A549 (cell line): Measurements from ENCODE around the gene KCNMA1. TPM values are rescaled to one million over a fixed set of nuclear protein-coding genes. Genes with fewer than 3 reads are reported as not detected.

Experiments used
- ATAC-seq, 2 experiments: fragments of 200-7000 bp in 1 of 2; fragments of >200 bp in 1 of 2; cut with Nextera tagmentation in 1 of 2; cut with Tn5 transposase in 1 of 2; 3 replicates each; pipeline versions ENCODE4 v1.8.0 to v1.9.1; 2018 to 2020; ENCODE audit warnings: mild to moderate bottlenecking in 1 of 2, moderate library complexity in 1 of 2
- CTCF ChIA-PET: fragments of 300-600 bp; sonication (Branson Sonifier 250); formaldehyde crosslinking; extraction: SDS; loops from one replicate; lab custom pipeline; 2021; ENCODE audit warnings: antibody characterized with exemption, inconsistent platforms; lab: Yijun Ruan, JAX
- POLR2A ChIA-PET: fragments of 350-600 bp; formaldehyde crosslinking; extraction: SDS; loops from one replicate; lab custom pipeline; 2021; ENCODE audit warnings: antibody characterized with exemption, inconsistent platforms; lab: Yijun Ruan, JAX
- DNase-seq, 2 experiments: peaks; one replicate each; pipeline versions ENCODE4 v3.0.0 to v3.0.0-alpha.2; 2011 to 2016; ENCODE audit warnings: low read depth in 1 of 2, low spot score in 1 of 2
- FAIRE-seq: peaks from 2 replicates; lab custom pipeline; 2011; peaks lifted over from hg19 to GRCh38; lab: Jason Lieb, UNC
- H3K27ac ChIP-seq, 2 experiments: fragments of >200 bp; sonication (Bioruptor Twin); formaldehyde crosslinking; 3 replicates each; pipeline ENCODE4 v1.5.1; 2016 to 2017
- H3K4me1 ChIP-seq: fragments of >200 bp; sonication (Bioruptor Twin); formaldehyde crosslinking; 3 replicates; pipeline ENCODE4 v1.6.1; 2016
- H3K4me2 ChIP-seq: fragments of >200 bp; sonication (Bioruptor Twin); formaldehyde crosslinking; 3 replicates; pipeline ENCODE4 v1.6.1; 2016
- H3K4me3 ChIP-seq: fragments of >200 bp; sonication (Bioruptor Twin); formaldehyde crosslinking; 3 replicates; pipeline ENCODE4 v1.5.1; 2016
- H3K9me3 ChIP-seq: fragments of >200 bp; sonication (Bioruptor Twin); formaldehyde crosslinking; 3 replicates; pipeline ENCODE4 v1.6.1; 2016
- CBX2 ChIP-seq: fragments of 200-600 bp; sonication (generic); IDR thresholded peaks from 2 replicates; pipeline ENCODE4 v1.6.1; 2016; ENCODE audit warnings: low read depth, mild to moderate bottlenecking, borderline replicate concordance
- ELK1 ChIP-seq: fragments of 150-350 bp; IDR thresholded peaks from 2 replicates; pipeline ENCODE4 v1.6.1; 2014; ENCODE audit warnings: low read depth, mild to moderate bottlenecking, low read length
- ESRRA ChIP-seq: fragments of 150-350 bp; IDR thresholded peaks from 2 replicates; pipeline ENCODE4 v1.6.1; 2014; ENCODE audit warnings: mild to moderate bottlenecking, low read length, borderline replicate concordance
- GATA3 ChIP-seq: IDR thresholded peaks from 2 replicates; pipeline ENCODE4 v1.6.1; 2012; ENCODE audit warnings: borderline replicate concordance
- HES2 ChIP-seq: fragments of >200 bp; sonication (Bioruptor Twin); formaldehyde crosslinking; IDR thresholded peaks from 2 replicates; pipeline ENCODE4 v1.6.1; 2016
- HOXA7 ChIP-seq: fragments of 250-450 bp; sonication (Bioruptor Pico); IDR thresholded peaks from 2 replicates; pipeline ENCODE4 v1.5.0; 2020; ENCODE audit warnings: mild to moderate bottlenecking, moderate library complexity
- JUN ChIP-seq, 2 experiments: fragments of >200 bp; sonication (Bioruptor Twin); formaldehyde crosslinking; IDR thresholded peaks; 2 replicates in 1 of 2; 3 replicates in 1 of 2; pipeline ENCODE4 v1.6.1; 2016 to 2017
- MAX ChIP-seq: IDR thresholded peaks from 2 replicates; pipeline ENCODE4 v1.6.1; 2012
- MYC ChIP-seq: IDR thresholded peaks from 2 replicates; pipeline ENCODE4 v1.6.1; 2012; ENCODE audit warnings: mild to moderate bottlenecking, inconsistent platforms, low read length, improper control_type of control experiment, borderline replicate concordance
- NFE2L2 ChIP-seq: fragments of 150-350 bp; conservative IDR thresholded peaks from 2 replicates; pipeline ENCODE4 v1.6.1; 2014; ENCODE audit warnings: low read length
- NPAS2 ChIP-seq: fragments of 250-450 bp; sonication (Bioruptor Pico); IDR thresholded peaks from 2 replicates; pipeline ENCODE4 v1.8.0; 2022; ENCODE audit warnings: mild to moderate bottlenecking, moderate library complexity, borderline replicate concordance
- NR3C1 ChIP-seq: fragments of >200 bp; sonication (Bioruptor Twin); formaldehyde crosslinking; IDR thresholded peaks from 3 replicates; pipeline ENCODE4 v1.6.1; 2017
- PBX3 ChIP-seq: IDR thresholded peaks from 2 replicates; pipeline ENCODE4 v1.6.1; 2012
- PHF8 ChIP-seq: fragments of 200-600 bp; sonication (generic); IDR thresholded peaks from 2 replicates; pipeline ENCODE4 v1.6.1; 2016; ENCODE audit warnings: low read depth, mild to moderate bottlenecking, antibody characterized with exemption, moderate library complexity, borderline replicate concordance
- POLR2AphosphoS2 ChIP-seq: conservative IDR thresholded peaks from 2 replicates; pipeline ENCODE4 v1.6.1; 2012; ENCODE audit warnings: low read length, improper control_type of control experiment, inconsistent platforms
- RAD21 ChIP-seq, 2 experiments: fragments of >200 bp in 1 of 2; sonication (Bioruptor Twin) in 1 of 2; formaldehyde crosslinking in 1 of 2; IDR thresholded peaks in 1 of 2; conservative IDR thresholded peaks in 1 of 2; 2 replicates in 1 of 2; 3 replicates in 1 of 2; pipeline ENCODE4 v1.6.1; 2012 to 2018; ENCODE audit warnings: inconsistent platforms in 1 of 2
- RARB ChIP-seq: fragments of 250-450 bp; sonication (Bioruptor Pico); IDR thresholded peaks from 2 replicates; pipeline ENCODE4 v1.8.0; 2021; ENCODE audit warnings: mild to moderate bottlenecking, moderate library complexity
- RCOR1 ChIP-seq: fragments of 150-350 bp; IDR thresholded peaks from 2 replicates; pipeline ENCODE4 v1.6.1; 2014; ENCODE audit warnings: antibody characterized with exemption, low read length, low read depth
- RNF2 ChIP-seq: fragments of 200-600 bp; sonication (generic); IDR thresholded peaks from 2 replicates; pipeline ENCODE4 v1.6.1; 2016; ENCODE audit warnings: low read depth, mild to moderate bottlenecking, antibody characterized with exemption, moderate library complexity, borderline replicate concordance
- SREBF2 ChIP-seq: fragments of 450-650 bp; IDR thresholded peaks from 2 replicates; pipeline ENCODE4 v1.6.1; 2014; ENCODE audit warnings: mild to moderate bottlenecking, moderate library complexity
- TFCP2L1 ChIP-seq: fragments of 250-450 bp; sonication (Bioruptor Pico); IDR thresholded peaks from 2 replicates; pipeline ENCODE4 v1.5.0; 2021; ENCODE audit warnings: mild to moderate bottlenecking
- TP53 ChIP-seq: fragments of 250-450 bp; sonication (Bioruptor Pico); IDR thresholded peaks from 2 replicates; pipeline ENCODE4 v1.5.0; 2021; ENCODE audit warnings: mild to moderate bottlenecking, moderate library complexity
- ZC3H11A ChIP-seq: fragments of 450-650 bp; IDR thresholded peaks from 2 replicates; pipeline ENCODE4 v1.6.1; 2014; ENCODE audit warnings: antibody characterized with exemption, mild to moderate bottlenecking
- ZFP36 ChIP-seq: fragments of 450-650 bp; IDR thresholded peaks from 2 replicates; pipeline ENCODE4 v1.6.1; 2014; ENCODE audit warnings: borderline replicate concordance; ENCODE audit not compliant: partially characterized antibody
- WGBS: methylation state at CpG from one replicate; pipeline ENCODE4 v1.1.6; 2017; ENCODE audit errors: missing lambda C conversion rate; 5-methylcytosine and 5-hydroxymethylcytosine counted together
- polyA plus RNA-seq, 4 experiments: library from polyadenylated mRNA; depleted of rRNA in 3 of 4; stranded (reverse); fragments of >200 nt; fragmentation: RNase III in 1 of 4; extraction: RNeasy Plus Mini Kit Qiagen cat#74134 plus additional on column Dnase treatment in 1 of 4; gene quantifications; 2 replicates in 3 of 4; 3 replicates in 1 of 4; pipeline ENCODE4 v1.2.3, GENCODE V29; 2011 to 2017

Gene KCNMA1
- polyA plus RNA-seq, 2 of the 4 experiments (the other 2 are of a cell fraction): 14.9 to 30.6 TPM

DNA sequence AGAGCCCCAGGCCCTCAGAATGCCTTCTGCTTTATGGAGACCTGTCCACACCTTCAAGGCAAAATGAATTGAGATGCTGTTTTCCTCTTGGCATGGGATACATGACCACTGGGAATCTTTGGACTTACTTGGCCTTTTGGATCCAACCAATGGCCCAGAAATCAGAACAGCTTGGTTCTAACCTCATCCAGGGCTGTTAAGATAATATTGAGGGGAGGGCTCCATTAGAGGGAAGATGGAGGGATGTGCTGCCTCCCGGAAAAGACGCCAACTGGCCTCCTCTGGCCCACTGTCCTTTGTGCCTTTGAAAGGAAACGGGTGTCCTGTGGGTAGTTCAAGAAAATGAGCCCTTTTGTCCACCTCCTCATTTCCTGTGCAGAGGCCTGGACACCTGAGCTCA is 530.9 kb downstream of the KCNMA1 start:
- Histone ChIP-seq H3K27ac (no peak overlapping the region), H3K4me2 (no peak overlapping the region), H3K4me1 (no peaks in the 10 kb centered on the region; the same call in 1 of the 3 replicates), H3K9me3 (no peaks in the 10 kb centered on the region), H3K4me3 (no peak overlapping the region)
- TF ChIP-seq POLR2AphosphoS2: no peak
- TF ChIP-seq PBX3: no peak
- no peak for TF ChIP-seq CBX2
- no peak for TF ChIP-seq TFCP2L1 (CRISPR knock-in tag)
- TF ChIP-seq GATA3: no peak
- TF ChIP-seq SREBF2: no peak
- TF ChIP-seq JUN (IDR thresholded peaks at IDR 0.05): no peak
- TF ChIP-seq MYC: no peak
- no peak for TF ChIP-seq HES2
- ATAC-seq: no peak
- POLR2A ChIA-PET: no interaction called here
- no peak for FAIRE-seq
- CTCF ChIA-PET: no interaction called here
- no peak for DNase-seq
- 83% methylated on average over 3 of the region's 3 CpGs for WGBS

DNA sequence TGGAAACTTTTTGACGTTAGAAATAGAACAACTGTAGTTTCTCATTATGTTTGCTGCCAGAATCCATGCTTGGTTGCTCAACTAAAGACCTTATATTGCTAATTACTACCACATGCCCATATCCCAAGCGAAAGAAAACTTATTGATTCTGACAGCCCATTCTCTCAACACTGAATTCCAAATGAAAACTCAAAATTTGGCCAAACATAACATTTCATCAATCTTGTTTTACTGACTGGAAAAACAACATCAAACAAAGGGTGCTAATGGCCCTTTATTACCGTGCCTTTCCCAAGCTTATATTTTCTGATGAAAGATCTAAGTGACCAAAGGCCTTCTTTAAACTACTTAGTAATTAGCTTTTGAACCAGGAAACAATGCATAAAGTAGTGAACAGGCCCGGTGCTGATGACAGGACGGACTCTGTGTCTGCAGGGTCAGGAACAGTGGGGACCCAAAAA is 531.8 kb downstream of the KCNMA1 start:
- FAIRE-seq: no peak
- H3K4me2 ChIP-seq: no peak overlapping the region
- no peak overlapping the region for H3K27ac ChIP-seq
- no peak for DNase-seq
- no peak for ATAC-seq
- no peak overlapping the region for H3K4me3 ChIP-seq
- CTCF ChIA-PET: no interaction called here
- no peak for TF ChIP-seq TP53 (CRISPR knock-in tag)
- TF ChIP-seq PHF8: no peak
- TF ChIP-seq RARB (CRISPR knock-in tag): no peak
- TF ChIP-seq NPAS2 (CRISPR knock-in tag): no peak
- TF ChIP-seq ZC3H11A: no peak
- no peak for TF ChIP-seq MAX
- no peak for TF ChIP-seq NR3C1
- no peak for TF ChIP-seq NFE2L2
- no peak for TF ChIP-seq ESRRA
- no peak for TF ChIP-seq ELK1
- TF ChIP-seq ZFP36: no peak
- TF ChIP-seq GATA3: no peak
- no peak for TF ChIP-seq RCOR1
- no peak for TF ChIP-seq RAD21 (conservative IDR thresholded peaks at IDR 0.05 in 1 of 2, IDR thresholded peaks at IDR 0.05 in 1 of 2)
- TF ChIP-seq RNF2: no peak
- TF ChIP-seq CBX2: no peak
- TF ChIP-seq HOXA7 (CRISPR knock-in tag): no peak
- TF ChIP-seq, all 56 proteins: peak for 0
- no peaks in the 10 kb centered on the region; the same call in 2 of the 3 replicates for H3K4me1 ChIP-seq
- POLR2A ChIA-PET: no interaction called here
- no peaks in the 10 kb centered on the region for H3K9me3 ChIP-seq
- 85% methylated on average over 5 of the region's 5 CpGs for WGBS
